DND-41 (cell line): ENCODE measurements around the gene DENND5B.

Source experiments
- ATAC-seq: fragments of 200-7000 bp; cut with Tn5 transposase; 3 replicates; pipeline ENCODE4 v1.9.1; 2021; ENCODE audit warnings: low read depth; ENCODE audit not compliant: insufficient read depth
- DNase-seq: peaks from one replicate; pipeline ENCODE4 v3.0.0-alpha.2; 2020
- H2AFZ ChIP-seq: 2 replicates; pipeline ENCODE4 v1.6.0; 2012; ENCODE audit warnings: low read depth, low read length
- H3K27ac ChIP-seq: 2 replicates; pipeline ENCODE4 v1.5.1; 2012; ENCODE audit warnings: low read length, inconsistent platforms
- H3K27me3 ChIP-seq: fragments of 200-600 bp; sonication (generic); 2 replicates; pipeline ENCODE4 v1.6.0; 2012; ENCODE audit warnings: low read length, mild to moderate bottlenecking, inconsistent platforms; ENCODE audit not compliant: insufficient read depth, poor library complexity
- H3K36me3 ChIP-seq: 2 replicates; pipeline ENCODE4 v1.5.1; 2012; ENCODE audit warnings: low read length, inconsistent platforms; ENCODE audit not compliant: insufficient read depth
- H3K4me1 ChIP-seq: 2 replicates; pipeline ENCODE4 v1.5.1; 2012; ENCODE audit warnings: mild to moderate bottlenecking, low read length; ENCODE audit not compliant: insufficient read depth
- H3K4me2 ChIP-seq: 2 replicates; pipeline ENCODE4 v1.6.0; 2012; ENCODE audit warnings: mild to moderate bottlenecking, moderate library complexity, low read length, inconsistent platforms; ENCODE audit not compliant: insufficient read depth
- H3K4me3 ChIP-seq, 2 experiments: fragments of 200-600 bp in 1 of 2; shearing (Covaris generic) in 1 of 2; 2 replicates each; pipeline ENCODE4 v1.5.1; 2012 to 2016; ENCODE audit warnings: inconsistent platforms in 2 of 2, low read length in 2 of 2, mild to moderate bottlenecking in 2 of 2, low read depth in 1 of 2, moderate library complexity in 1 of 2
- H3K79me2 ChIP-seq: 2 replicates; pipeline ENCODE4 v1.6.0; 2012; ENCODE audit warnings: low read length, inconsistent platforms; ENCODE audit not compliant: insufficient read depth
- H3K9ac ChIP-seq: 2 replicates; pipeline ENCODE4 v1.6.0; 2012; ENCODE audit warnings: low read depth, mild to moderate bottlenecking, inconsistent platforms, low read length, moderate library complexity
- H3K9me3 ChIP-seq: 2 replicates; pipeline ENCODE4 v1.5.1; 2012; ENCODE audit warnings: low read length, moderate library complexity, mild to moderate bottlenecking, inconsistent platforms; ENCODE audit not compliant: insufficient read depth, severe bottlenecking
- H4K20me1 ChIP-seq: 2 replicates; pipeline ENCODE4 v1.6.0; 2012; ENCODE audit warnings: low read length; ENCODE audit not compliant: insufficient read depth
- CTCF ChIP-seq: IDR thresholded peaks from 2 replicates; pipeline ENCODE4 v1.5.1; 2012; ENCODE audit warnings: borderline replicate concordance, low read length, moderate library complexity, mild to moderate bottlenecking; ENCODE audit not compliant: poor library complexity, severe bottlenecking; ENCODE audit errors: extremely low read depth
- EZH2 ChIP-seq: IDR thresholded peaks from 3 replicates; pipeline ENCODE4 v1.6.1; 2012; ENCODE audit warnings: borderline replicate concordance, low read depth, mild to moderate bottlenecking, moderate library complexity, low read length, inconsistent platforms; ENCODE audit not compliant: severe bottlenecking

DENND5B gene

GRCh38 chr12:31412292-31412801 is 178.6 kb downstream of the DENND5B start:
- no peak for TF ChIP-seq CTCF
- TF ChIP-seq EZH2: no peak
- Histone ChIP-seq H3K4me1 (no peaks in the 10 kb centered on the region), H3K27ac (no peak overlapping the region), H2AFZ (no peak overlapping the region), H4K20me1 (no peaks in the 10 kb centered on the region), H3K9me3 (no peaks in the 10 kb centered on the region), H3K27me3 (no peaks in the 10 kb centered on the region), H3K9ac (no peak overlapping the region), H3K4me3 (no peak overlapping the region), H3K4me2 (no peak overlapping the region), H3K36me3 (no peaks in the 10 kb centered on the region), H3K79me2 (no peaks in the 10 kb centered on the region)
- DNase-seq: no peak
- no peak for ATAC-seq

- Histone ChIP-seq H3K79me2 (no peaks in the 10 kb centered on the region), H4K20me1 (no peaks in the 10 kb centered on the region), H3K36me3 (no peaks in the 10 kb centered on the region), H3K4me2 (no peak overlapping the region), H3K27ac (no peak overlapping the region), H3K9me3 (no peaks in the 10 kb centered on the region), H3K27me3 (no peaks in the 10 kb centered on the region), H3K4me3 (no peak overlapping the region), H2AFZ (no peak overlapping the region), H3K4me1 (no peaks in the 10 kb centered on the region), H3K9ac (no peak overlapping the region)
- TF ChIP-seq EZH2: no peak
- TF ChIP-seq CTCF: no peak
- no peak for ATAC-seq
- no peak for DNase-seq
These were observed 182.2 kb downstream of the DENND5B start for GRCh38 chr12:31408763-31409162.

- H3K4me3 ChIP-seq: no peak overlapping the region
- no peak for ATAC-seq
- no peak for TF ChIP-seq CTCF
- no peak for TF ChIP-seq EZH2
- H3K36me3 ChIP-seq: no peaks in the 10 kb centered on the region
- H3K79me2 ChIP-seq: no peaks in the 10 kb centered on the region
- no peak overlapping the region for H3K4me2 ChIP-seq
- H3K27ac ChIP-seq: no peak overlapping the region
- H2AFZ ChIP-seq: no peak overlapping the region
- H3K9me3 ChIP-seq: no peaks in the 10 kb centered on the region
- H3K4me1 ChIP-seq: no peaks in the 10 kb centered on the region
- no peaks in the 10 kb centered on the region for H4K20me1 ChIP-seq
- no peak for DNase-seq
- H3K9ac ChIP-seq: no peak overlapping the region
- no peaks in the 10 kb centered on the region for H3K27me3 ChIP-seq
These were observed 183.4 kb downstream of the DENND5B start for GRCh38 chr12:31407562-31407961.

- H3K9me3 ChIP-seq: no peaks in the 10 kb centered on the region
- H3K9ac ChIP-seq: no peak overlapping the region
- H2AFZ ChIP-seq: no peak overlapping the region
- no peak overlapping the region for H3K4me2 ChIP-seq
- no peaks in the 10 kb centered on the region for H3K36me3 ChIP-seq
- no peaks in the 10 kb centered on the region for H3K79me2 ChIP-seq
- no peak for TF ChIP-seq EZH2
- TF ChIP-seq CTCF: no peak
- no peak overlapping the region for H3K27ac ChIP-seq
- peaks cover under 1% of the 10 kb centered on the region for H3K27me3 ChIP-seq
- no peak for DNase-seq
- H3K4me3 ChIP-seq: no peak overlapping the region
- no peaks in the 10 kb centered on the region for H3K4me1 ChIP-seq
- no peaks in the 10 kb centered on the region for H4K20me1 ChIP-seq
- no peak for ATAC-seq
These were observed 184.6 kb downstream of the DENND5B start for GRCh38 chr12:31406345-31406744.
